Measurements from ENCODE around the gene SH2D7.

DNA sequence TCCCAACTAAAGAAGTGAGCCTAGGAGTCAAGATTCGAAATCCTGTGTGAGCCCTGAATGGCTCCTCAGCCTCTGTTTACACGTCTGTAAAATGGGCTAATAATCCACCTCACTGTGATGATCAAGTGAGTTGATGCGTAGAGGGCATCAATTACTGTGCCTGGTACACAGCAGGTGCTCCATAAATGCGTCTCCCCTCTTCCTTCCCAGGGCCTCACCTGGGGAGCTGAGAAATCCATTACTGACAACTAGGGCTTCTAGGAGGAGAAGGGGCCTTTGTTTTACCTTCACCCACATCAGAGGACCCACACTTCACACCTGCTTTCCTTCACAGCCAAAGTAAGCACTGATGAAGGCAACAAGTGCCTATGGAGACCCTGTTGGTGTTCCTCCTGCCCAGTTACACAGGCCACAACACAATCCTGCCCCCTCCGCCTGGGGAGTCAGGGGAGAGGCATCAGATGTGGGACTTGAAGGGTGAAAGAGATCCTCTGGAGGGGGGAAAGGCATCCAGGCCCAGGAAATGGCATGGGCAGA lies 37.5 kb downstream of the SH2D7 start:
- TF ChIP-seq, protein P1, sequence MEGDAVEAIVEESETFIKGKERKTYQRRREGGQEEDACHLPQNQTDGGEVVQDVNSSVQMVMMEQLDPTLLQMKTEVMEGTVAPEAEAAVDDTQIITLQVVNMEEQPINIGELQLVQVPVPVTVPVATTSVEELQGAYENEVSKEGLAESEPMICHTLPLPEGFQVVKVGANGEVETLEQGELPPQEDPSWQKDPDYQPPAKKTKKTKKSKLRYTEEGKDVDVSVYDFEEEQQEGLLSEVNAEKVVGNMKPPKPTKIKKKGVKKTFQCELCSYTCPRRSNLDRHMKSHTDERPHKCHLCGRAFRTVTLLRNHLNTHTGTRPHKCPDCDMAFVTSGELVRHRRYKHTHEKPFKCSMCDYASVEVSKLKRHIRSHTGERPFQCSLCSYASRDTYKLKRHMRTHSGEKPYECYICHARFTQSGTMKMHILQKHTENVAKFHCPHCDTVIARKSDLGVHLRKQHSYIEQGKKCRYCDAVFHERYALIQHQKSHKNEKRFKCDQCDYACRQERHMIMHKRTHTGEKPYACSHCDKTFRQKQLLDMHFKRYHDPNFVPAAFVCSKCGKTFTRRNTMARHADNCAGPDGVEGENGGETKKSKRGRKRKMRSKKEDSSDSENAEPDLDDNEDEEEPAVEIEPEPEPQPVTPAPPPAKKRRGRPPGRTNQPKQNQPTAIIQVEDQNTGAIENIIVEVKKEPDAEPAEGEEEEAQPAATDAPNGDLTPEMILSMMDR (optimal IDR thresholded peaks at IDR 0.05 in 1 of 3, IDR thresholded peaks at IDR 0.05 in 1 of 3, conservative IDR thresholded peaks at IDR 0.05 in 1 of 3; ENCODE audit: extremely low read depth in 1 of 3, insufficient read depth in 2 of 3, low read length in 3 of 3) = no peak
- no peak for TF ChIP-seq EZH2 (IDR thresholded peaks at IDR 0.05; ENCODE audit: low read length)

All from keratinocyte (primary cell).